ENCODE results near the gene ITGBL1. TPM values are rescaled to one million over a fixed set of nuclear protein-coding genes. Genes with fewer than 3 reads are reported as not detected.

The ITGBL1 gene
- total and polyA plus RNA-seq, 8 donors, result 0.53 to 36.6 (median 4.8) TPM; not detected in 1

DNA sequence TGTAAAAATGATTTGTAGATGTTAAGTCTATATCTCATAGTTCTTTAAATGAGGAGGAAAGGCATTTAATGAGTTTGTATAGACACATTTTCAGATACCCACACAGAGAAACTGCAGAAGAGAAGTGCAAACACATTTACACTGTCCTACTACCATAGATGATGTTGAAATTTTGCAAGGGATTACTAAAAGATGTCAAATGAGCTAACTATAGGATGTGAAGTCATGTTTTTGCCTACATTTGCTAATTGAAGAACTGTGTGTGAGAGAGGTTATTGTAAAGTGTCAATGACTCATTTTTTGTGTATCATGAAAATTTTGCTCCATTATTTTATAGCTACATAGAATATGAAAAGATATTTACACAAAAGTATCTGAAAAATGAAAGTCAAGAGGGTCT, 178.9 kb downstream of the ITGBL1 start:
- H3K4me1 ChIP-seq, result peaks cover 0 to 10% (median 2%) of the 10 kb centered on the region in 4 donors
- no peak overlapping the region for H3K27ac ChIP-seq
- H3K27me3 ChIP-seq, result no peaks in the 10 kb centered on the region
- H3K4me3 ChIP-seq, result no peak overlapping the region
- no peak for TF ChIP-seq EP300 (IDR thresholded peaks at IDR 0.05)
- no peak for TF ChIP-seq POLR2A (IDR thresholded peaks at IDR 0.05)
- no peak for TF ChIP-seq POLR2AphosphoS5 (IDR thresholded peaks at IDR 0.05)
- TF ChIP-seq, protein P1, sequence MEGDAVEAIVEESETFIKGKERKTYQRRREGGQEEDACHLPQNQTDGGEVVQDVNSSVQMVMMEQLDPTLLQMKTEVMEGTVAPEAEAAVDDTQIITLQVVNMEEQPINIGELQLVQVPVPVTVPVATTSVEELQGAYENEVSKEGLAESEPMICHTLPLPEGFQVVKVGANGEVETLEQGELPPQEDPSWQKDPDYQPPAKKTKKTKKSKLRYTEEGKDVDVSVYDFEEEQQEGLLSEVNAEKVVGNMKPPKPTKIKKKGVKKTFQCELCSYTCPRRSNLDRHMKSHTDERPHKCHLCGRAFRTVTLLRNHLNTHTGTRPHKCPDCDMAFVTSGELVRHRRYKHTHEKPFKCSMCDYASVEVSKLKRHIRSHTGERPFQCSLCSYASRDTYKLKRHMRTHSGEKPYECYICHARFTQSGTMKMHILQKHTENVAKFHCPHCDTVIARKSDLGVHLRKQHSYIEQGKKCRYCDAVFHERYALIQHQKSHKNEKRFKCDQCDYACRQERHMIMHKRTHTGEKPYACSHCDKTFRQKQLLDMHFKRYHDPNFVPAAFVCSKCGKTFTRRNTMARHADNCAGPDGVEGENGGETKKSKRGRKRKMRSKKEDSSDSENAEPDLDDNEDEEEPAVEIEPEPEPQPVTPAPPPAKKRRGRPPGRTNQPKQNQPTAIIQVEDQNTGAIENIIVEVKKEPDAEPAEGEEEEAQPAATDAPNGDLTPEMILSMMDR (IDR thresholded peaks at IDR 0.05), result no peak
- H3K9me3 ChIP-seq, result no peaks in the 10 kb centered on the region
- no peaks in the 10 kb centered on the region for H3K36me3 ChIP-seq
- DNase-seq, result no peak
- intact Hi-C loops (cut with DNase I; ENCODE audit: low total_unique reads), result no loop called here

GRCh38 chr13:101634142-101634541, 181.7 kb downstream of the ITGBL1 start:
- Histone ChIP-seq H3K4me1 (no peaks in the 10 kb centered on the region), H3K9me3 (no peaks in the 10 kb centered on the region), H3K27me3 (no peaks in the 10 kb centered on the region), H3K27ac (no peak overlapping the region), H3K36me3 (no peaks in the 10 kb centered on the region), H3K4me3 (no peak overlapping the region)
- no peak for DNase-seq
- intact Hi-C loops (cut with DNase I; ENCODE audit: low total_unique reads), result no loop called here
- WGBS, 5 donors, result 78 to 95% (median 88%) methylated on average over 2 of the region's 2 CpGs
- TF ChIP-seq POLR2A (IDR thresholded peaks at IDR 0.05), result no peak

DNA sequence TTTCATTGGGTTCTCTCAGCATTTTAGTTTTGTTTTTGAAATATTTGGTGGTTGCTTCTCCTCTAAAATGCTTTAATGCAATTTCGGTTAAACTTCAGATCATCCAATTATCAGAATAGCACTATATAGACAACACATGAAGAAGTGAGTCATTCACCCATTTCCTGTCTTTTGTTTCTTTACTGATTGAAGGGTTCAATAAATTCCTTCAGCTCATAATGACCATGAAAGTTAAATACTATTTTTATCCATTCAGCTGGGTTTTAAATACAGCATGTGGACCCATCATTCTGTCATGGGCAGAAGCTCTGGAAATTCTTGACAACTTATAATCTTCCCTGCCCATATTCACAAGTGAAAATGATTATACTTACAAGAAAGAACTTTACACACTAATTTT, 187.2 kb downstream of the ITGBL1 start:
- intact Hi-C loops (cut with DNase I; ENCODE audit: low total_unique reads), result no loop called here
- Histone ChIP-seq H3K27ac (no peak overlapping the region), H3K9me3 (no peaks in the 10 kb centered on the region), H3K4me3 (no peak overlapping the region), H3K4me1 (no peaks in the 10 kb centered on the region), H3K36me3 (no peaks in the 10 kb centered on the region), H3K27me3 (no peaks in the 10 kb centered on the region)
- 77 to 89% (median 84%) methylated on average over 1 of the region's 1 CpG for WGBS, 5 donors
- TF ChIP-seq, protein P1 (IDR thresholded peaks at IDR 0.05), result no peak
- TF ChIP-seq POLR2AphosphoS5 (IDR thresholded peaks at IDR 0.05), result no peak
- no peak for TF ChIP-seq EP300 (IDR thresholded peaks at IDR 0.05)
- TF ChIP-seq POLR2A (IDR thresholded peaks at IDR 0.05), result no peak
- DNase-seq, result no peak

- Histone ChIP-seq H3K9me3 (no peaks in the 10 kb centered on the region), H3K4me1 (no peaks in the 10 kb centered on the region), H3K27ac (no peak overlapping the region), H3K4me3 (no peak overlapping the region), H3K36me3 (no peaks in the 10 kb centered on the region), H3K27me3 (no peaks in the 10 kb centered on the region)
- 64 to 76% (median 68%) methylated on average over 2 of the region's 2 CpGs for WGBS, 5 donors
- no peak for DNase-seq
- TF ChIP-seq POLR2AphosphoS5 (IDR thresholded peaks at IDR 0.05) (no peak), POLR2A (IDR thresholded peaks at IDR 0.05) (no peak), EP300 (IDR thresholded peaks at IDR 0.05) (no peak)
- TF ChIP-seq, protein P1 (IDR thresholded peaks at IDR 0.05), result no peak
- intact Hi-C loops (cut with DNase I; ENCODE audit: low total_unique reads), result no loop called here
Observed at GRCh38 chr13:101640788-101641400, 188.4 kb downstream of the ITGBL1 start.

- Histone ChIP-seq H3K36me3 (no peaks in the 10 kb centered on the region), H3K9me3 (no peaks in the 10 kb centered on the region), H3K27me3 (no peaks in the 10 kb centered on the region), H3K4me1 (no peaks in the 10 kb centered on the region), H3K4me3 (no peak overlapping the region), H3K27ac (no peak overlapping the region)
- TF ChIP-seq POLR2A (IDR thresholded peaks at IDR 0.05), result no peak
- no peak for TF ChIP-seq EP300 (IDR thresholded peaks at IDR 0.05)
- TF ChIP-seq, protein P1 (IDR thresholded peaks at IDR 0.05), result no peak
- no peak for TF ChIP-seq POLR2AphosphoS5 (IDR thresholded peaks at IDR 0.05)
- no peak for DNase-seq
- WGBS, 5 donors, result 60 to 86% (median 70%) methylated on average over 1 of the region's 1 CpG
- intact Hi-C loops (cut with DNase I; ENCODE audit: low total_unique reads), result no loop called here
Observed at GRCh38 chr13:101645871-101646270, 193.4 kb downstream of the ITGBL1 start.

Measured in stomach (tissue), 9 donors.